ENCODE measurements around the gene CYP11A1.

The CYP11A1 gene

DNA sequence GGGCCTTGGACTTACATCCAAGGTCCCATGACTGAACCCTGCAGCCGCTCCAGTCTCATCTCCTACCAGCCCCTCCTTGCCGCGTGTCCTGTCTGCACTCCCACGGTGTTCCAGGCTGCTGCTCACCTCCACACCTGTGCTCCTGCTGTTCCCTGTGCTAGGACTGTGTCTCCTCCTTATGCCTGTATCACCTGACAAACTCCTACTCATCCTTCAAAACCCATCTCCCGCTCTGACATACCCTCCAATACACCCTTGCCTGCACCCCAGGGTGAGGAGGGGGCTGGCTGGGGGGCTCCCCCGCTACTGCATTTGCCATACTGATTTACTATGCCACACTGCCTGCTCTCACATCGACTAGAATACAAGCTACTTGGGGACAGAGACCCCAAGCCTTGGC, 53.6 kb downstream of the CYP11A1 start:
- H3K36me3 ChIP-seq (ENCODE audit: control insufficient read depth, insufficient read depth, low read length) = no peaks in the 10 kb centered on the region
- no peaks in the 10 kb centered on the region for H3K9me3 ChIP-seq (ENCODE audit: control insufficient read depth, low read length)
- 87 to 90% methylated on average over 7 of the region's 7 CpGs for WGBS, 2 experiments
- H3K27ac ChIP-seq (ENCODE audit: insufficient read depth, low read depth, low read length, poor library complexity, severe bottlenecking) = no peak overlapping the region
- peaks cover 26% of the 10 kb centered on the region for H3K4me1 ChIP-seq (ENCODE audit: control insufficient read depth, insufficient read depth, low read length)
- H3K27me3 ChIP-seq (ENCODE audit: control insufficient read depth, insufficient read depth, low read length, poor library complexity, severe bottlenecking) = no peaks in the 10 kb centered on the region
- no peak overlapping the region for H3K4me3 ChIP-seq (ENCODE audit: insufficient read depth, low read depth, low read length)

DNA sequence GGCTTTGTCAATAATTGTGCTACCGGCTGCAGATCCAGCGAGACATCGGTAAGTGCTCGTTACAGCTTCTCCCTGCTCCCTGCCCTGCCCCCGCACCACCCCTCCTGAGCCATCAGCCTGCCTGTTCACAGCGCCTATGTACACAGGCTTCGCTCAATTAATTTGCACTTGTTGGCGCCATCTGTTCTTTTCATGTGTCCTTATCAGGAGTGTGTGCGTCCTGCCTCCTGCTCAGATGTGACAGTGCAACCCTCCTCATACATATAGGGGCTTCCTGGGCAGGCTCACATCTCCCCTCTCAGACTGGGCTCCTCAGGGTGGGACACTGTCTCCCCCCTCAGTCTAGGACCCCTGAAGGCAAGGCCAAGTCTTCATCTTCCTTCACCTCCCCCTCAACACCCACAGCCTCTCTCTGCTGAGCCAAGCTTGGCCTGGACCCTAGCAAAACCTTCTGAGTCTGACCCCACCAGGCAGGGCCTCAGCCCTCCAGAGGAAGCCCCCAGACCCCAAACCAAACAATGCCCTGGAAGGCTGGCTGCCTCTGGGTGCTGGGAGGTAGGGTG, 54.9 kb downstream of the CYP11A1 start:
- no peak overlapping the region for H3K4me3 ChIP-seq (ENCODE audit: insufficient read depth, low read depth, low read length)
- no peaks in the 10 kb centered on the region for H3K36me3 ChIP-seq (ENCODE audit: control insufficient read depth, insufficient read depth, low read length)
- 91 to 92% methylated on average over 9 of the region's 9 CpGs for WGBS, 2 experiments
- H3K27ac ChIP-seq (ENCODE audit: insufficient read depth, low read depth, low read length, poor library complexity, severe bottlenecking) = no peak overlapping the region
- H3K9me3 ChIP-seq (ENCODE audit: control insufficient read depth, low read length) = no peaks in the 10 kb centered on the region
- no peaks in the 10 kb centered on the region for H3K27me3 ChIP-seq (ENCODE audit: control insufficient read depth, insufficient read depth, low read length, poor library complexity, severe bottlenecking)
- H3K4me1 ChIP-seq (ENCODE audit: control insufficient read depth, insufficient read depth, low read length) = peaks cover 28% of the 10 kb centered on the region

DNA sequence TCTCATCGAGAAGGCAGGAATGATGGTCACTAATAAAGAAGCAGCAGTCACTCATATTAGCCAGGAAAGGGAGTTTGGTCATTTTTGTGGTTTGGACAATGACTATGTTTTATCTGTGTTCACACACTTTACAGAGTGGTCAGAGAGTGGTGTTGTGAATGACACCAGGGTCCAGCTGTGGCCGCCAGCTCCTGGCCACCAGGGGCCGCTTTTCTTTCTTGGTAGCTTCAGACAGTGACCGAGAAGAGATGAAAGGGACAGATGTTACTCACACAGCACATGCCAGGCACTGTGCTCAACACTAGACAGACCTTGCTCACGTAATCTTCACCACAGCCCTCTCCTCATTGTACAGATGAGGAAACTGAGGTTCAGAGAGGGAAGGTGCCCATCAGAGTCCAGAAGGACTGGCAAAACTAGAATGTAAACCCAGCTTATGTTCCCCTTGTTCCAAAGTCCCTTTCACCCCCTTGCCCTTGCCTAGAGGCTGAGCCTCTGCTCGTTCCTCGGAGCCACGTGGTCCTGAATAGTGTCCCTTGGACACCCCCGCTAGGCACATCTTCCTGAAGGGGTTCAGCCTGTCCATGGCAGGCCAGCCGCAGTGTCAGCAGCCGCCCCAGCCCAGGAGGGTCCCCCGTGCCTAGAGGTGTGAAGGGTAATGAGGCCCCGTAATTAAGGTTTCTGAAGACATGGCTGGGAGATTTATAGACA, 55.6 kb downstream of the CYP11A1 start:
- peaks cover 32% of the 10 kb centered on the region for H3K4me1 ChIP-seq (ENCODE audit: control insufficient read depth, insufficient read depth, low read length)
- no peaks in the 10 kb centered on the region for H3K27me3 ChIP-seq (ENCODE audit: control insufficient read depth, insufficient read depth, low read length, poor library complexity, severe bottlenecking)
- no peak overlapping the region for H3K27ac ChIP-seq (ENCODE audit: insufficient read depth, low read depth, low read length, poor library complexity, severe bottlenecking)
- H3K4me3 ChIP-seq (ENCODE audit: insufficient read depth, low read depth, low read length) = no peak overlapping the region
- no peaks in the 10 kb centered on the region for H3K36me3 ChIP-seq (ENCODE audit: control insufficient read depth, insufficient read depth, low read length)
- no peaks in the 10 kb centered on the region for H3K9me3 ChIP-seq (ENCODE audit: control insufficient read depth, low read length)
- 62 to 67% methylated on average over 13 of the region's 13 CpGs for WGBS, 2 experiments

DNA sequence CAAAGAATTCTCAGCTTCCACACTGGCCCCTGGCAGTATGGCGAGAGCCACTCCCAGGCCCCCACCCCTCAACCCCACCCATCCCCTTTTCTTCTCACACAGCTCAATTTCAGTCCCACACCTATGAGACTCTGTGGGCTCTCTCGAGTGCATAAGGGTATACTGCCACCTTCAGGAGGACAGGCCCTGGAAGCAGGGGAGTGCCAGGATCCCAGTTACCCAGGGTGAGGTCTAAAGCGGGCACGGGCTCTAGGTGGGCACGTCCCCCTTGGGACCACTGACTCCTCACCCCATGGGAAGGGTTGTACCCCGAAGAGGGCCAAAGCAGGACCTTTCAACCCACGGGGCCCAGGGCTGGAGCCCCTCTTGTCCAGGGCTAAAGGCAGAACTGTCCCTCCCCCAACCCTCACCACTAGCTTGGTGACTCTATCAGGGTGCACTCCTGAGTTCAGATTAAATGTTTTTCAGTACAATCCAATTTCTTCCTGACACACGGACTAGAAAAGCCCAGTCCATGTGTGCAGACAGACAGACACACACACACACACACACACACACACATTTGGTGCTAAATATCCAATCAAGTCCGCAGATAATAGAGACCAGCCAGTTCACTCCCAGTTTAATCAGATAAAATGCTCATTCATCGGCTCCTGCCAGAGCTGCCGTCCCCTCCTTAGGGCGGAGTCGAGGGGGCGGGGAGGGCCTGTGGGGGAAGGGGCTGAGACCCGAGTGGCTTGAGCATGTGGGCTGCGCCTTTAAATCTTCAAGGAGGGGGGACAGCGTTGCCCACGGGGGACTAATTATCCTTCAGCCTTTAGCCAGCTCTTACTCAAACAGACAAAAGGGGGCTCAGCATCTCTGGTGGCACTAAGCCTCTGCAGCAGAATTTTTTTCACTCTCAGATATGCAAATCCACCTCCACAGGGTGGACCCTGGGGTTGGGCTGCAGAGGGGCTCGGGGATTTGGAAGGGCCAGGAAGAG, 59.3 kb downstream of the CYP11A1 start:
- Histone ChIP-seq H3K27ac (ENCODE audit: insufficient read depth, low read depth, low read length, poor library complexity, severe bottlenecking) (no peak overlapping the region), H3K27me3 (ENCODE audit: control insufficient read depth, insufficient read depth, low read length, poor library complexity, severe bottlenecking) (peaks cover 3% of the 10 kb centered on the region)

DNA sequence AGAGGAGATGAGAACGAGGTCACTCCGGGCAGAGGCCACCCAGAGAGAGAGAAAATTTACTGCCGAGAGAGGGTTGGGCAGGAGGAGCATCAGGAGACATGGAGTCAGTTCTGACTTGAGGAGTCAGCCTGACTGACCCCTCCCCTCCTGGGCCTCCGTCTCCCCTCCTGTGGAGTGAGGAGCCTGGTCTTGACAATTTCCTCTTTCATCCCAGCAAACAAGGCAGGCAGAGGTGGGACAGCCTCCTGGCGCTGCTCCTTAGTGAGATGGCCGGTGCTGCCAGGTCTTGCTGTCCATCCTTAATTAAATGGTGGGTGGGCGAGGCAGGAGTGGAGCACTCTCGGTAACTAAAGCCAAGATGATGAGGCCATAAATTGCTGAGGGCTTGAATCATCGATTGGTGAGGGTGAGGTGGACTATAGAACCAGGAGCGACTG, 60.6 kb downstream of the CYP11A1 start:
- H3K36me3 ChIP-seq (ENCODE audit: control insufficient read depth, insufficient read depth, low read length) = no peaks in the 10 kb centered on the region
- H3K9me3 ChIP-seq (ENCODE audit: control insufficient read depth, low read length) = no peaks in the 10 kb centered on the region
- H3K27ac ChIP-seq (ENCODE audit: insufficient read depth, low read depth, low read length, poor library complexity, severe bottlenecking) = no peak overlapping the region
- H3K4me1 ChIP-seq (ENCODE audit: control insufficient read depth, insufficient read depth, low read length) = peaks cover 68% of the 10 kb centered on the region
- WGBS, 2 experiments = 29 to 31% methylated on average over 10 of the region's 10 CpGs
- no peak overlapping the region for H3K4me3 ChIP-seq (ENCODE audit: insufficient read depth, low read depth, low read length)
- peaks cover 4% of the 10 kb centered on the region for H3K27me3 ChIP-seq (ENCODE audit: control insufficient read depth, insufficient read depth, low read length, poor library complexity, severe bottlenecking)

More for the DNA sequence above, 59.3 kb downstream of the CYP11A1 start:
- WGBS, 2 experiments = 13 to 15% methylated on average over 19 of the region's 19 CpGs
- H3K36me3 ChIP-seq (ENCODE audit: control insufficient read depth, insufficient read depth, low read length) = no peaks in the 10 kb centered on the region
- no peaks in the 10 kb centered on the region for H3K9me3 ChIP-seq (ENCODE audit: control insufficient read depth, low read length)
- H3K4me3 ChIP-seq (ENCODE audit: insufficient read depth, low read depth, low read length) = no peak overlapping the region
- peaks cover 56% of the 10 kb centered on the region for H3K4me1 ChIP-seq (ENCODE audit: control insufficient read depth, insufficient read depth, low read length)

DNA sequence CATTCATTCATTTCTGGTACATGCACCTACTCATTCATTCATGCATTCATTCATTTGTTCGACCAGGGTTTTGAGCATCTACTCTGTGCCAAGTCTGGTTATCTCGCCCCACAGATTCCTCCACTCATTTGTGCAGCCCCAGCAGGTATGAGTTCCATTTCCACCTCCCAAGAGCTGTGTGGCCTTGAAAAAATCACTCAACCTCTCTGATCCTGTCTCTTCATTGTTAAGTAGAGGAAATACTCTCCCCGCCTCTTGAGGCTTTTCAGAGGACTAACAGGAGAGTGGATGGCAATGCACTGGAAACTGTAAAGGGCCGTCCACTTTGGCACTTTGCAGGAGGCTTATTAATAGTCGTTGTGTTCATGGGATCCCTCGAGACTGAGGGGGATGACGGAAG, 61.8 kb downstream of the CYP11A1 start:
- peaks cover 14% of the 10 kb centered on the region for H3K27me3 ChIP-seq (ENCODE audit: control insufficient read depth, insufficient read depth, low read length, poor library complexity, severe bottlenecking)
- H3K4me1 ChIP-seq (ENCODE audit: control insufficient read depth, insufficient read depth, low read length) = peaks cover 71% of the 10 kb centered on the region
- H3K27ac ChIP-seq (ENCODE audit: insufficient read depth, low read depth, low read length, poor library complexity, severe bottlenecking) = no peak overlapping the region

DNA sequence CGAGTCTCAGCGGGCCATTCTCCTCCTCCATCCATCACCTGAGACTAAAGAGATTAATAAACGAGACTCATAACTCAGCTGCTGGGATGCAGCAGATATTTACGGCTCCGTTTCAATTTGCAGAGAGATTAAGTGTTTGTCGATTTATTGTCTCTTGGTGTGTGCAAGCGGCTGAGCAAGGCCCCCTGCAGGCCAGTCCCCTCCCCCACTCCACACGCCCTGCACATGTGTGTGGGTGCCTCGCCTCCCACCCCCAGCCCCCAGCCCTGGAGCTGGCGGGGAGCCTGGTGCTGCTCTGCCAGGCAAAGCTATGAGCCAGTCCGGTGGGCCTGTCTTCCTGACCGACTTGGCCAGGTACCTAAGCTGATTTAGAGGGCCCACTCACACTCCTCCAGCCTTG, 63.0 kb downstream of the CYP11A1 start:
- Histone ChIP-seq H3K9me3 (ENCODE audit: control insufficient read depth, low read length) (no peaks in the 10 kb centered on the region), H3K4me3 (ENCODE audit: insufficient read depth, low read depth, low read length) (no peak overlapping the region), H3K27me3 (ENCODE audit: control insufficient read depth, insufficient read depth, low read length, poor library complexity, severe bottlenecking) (peaks cover 27% of the 10 kb centered on the region), H3K27ac (ENCODE audit: insufficient read depth, low read depth, low read length, poor library complexity, severe bottlenecking) (no peak overlapping the region), H3K4me1 (ENCODE audit: control insufficient read depth, insufficient read depth, low read length) (peaks cover 74% of the 10 kb centered on the region), H3K36me3 (ENCODE audit: control insufficient read depth, insufficient read depth, low read length) (no peaks in the 10 kb centered on the region)
- WGBS, 2 experiments = 57 to 59% methylated on average over 12 of the region's 12 CpGs

More for the DNA sequence above, 61.8 kb downstream of the CYP11A1 start:
- Histone ChIP-seq H3K9me3 (ENCODE audit: control insufficient read depth, low read length) (no peaks in the 10 kb centered on the region), H3K36me3 (ENCODE audit: control insufficient read depth, insufficient read depth, low read length) (no peaks in the 10 kb centered on the region), H3K4me3 (ENCODE audit: insufficient read depth, low read depth, low read length) (no peak overlapping the region)
- whole genome bisulfite sequencing, 2 experiments = 93% methylated on average over 7 of the region's 7 CpGs

DNA sequence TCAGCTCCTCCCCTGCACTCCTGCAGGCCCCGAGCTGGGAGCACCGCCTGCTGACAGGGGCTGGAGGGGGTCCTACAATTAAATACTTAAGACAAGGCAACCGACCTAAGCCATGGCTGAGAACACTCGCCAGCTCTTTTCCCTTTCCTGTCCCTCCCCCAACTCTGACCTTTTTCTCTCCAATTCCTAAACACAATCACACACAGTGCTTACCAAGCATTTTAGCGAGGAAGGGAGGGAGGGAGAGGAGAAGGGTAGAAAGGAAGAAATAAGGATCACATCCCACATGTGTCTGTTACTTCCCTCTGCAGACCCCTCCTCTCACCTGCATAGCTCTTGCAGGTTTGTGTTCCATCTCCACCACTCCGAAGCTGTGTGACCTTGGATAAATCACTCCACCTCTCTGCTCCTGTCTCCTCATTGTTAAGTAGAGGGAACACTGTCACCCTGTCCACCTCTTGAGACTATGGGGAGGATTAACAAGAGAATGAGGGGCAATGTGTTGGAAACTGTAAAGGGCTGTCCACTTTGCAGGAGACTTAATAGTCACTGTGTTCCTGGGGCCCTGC, 63.6 kb downstream of the CYP11A1 start:
- Histone ChIP-seq H3K36me3 (ENCODE audit: control insufficient read depth, insufficient read depth, low read length) (no peaks in the 10 kb centered on the region), H3K9me3 (ENCODE audit: control insufficient read depth, low read length) (no peaks in the 10 kb centered on the region), H3K4me1 (ENCODE audit: control insufficient read depth, insufficient read depth, low read length) (peaks cover 70% of the 10 kb centered on the region), H3K27me3 (ENCODE audit: control insufficient read depth, insufficient read depth, low read length, poor library complexity, severe bottlenecking) (peaks cover 31% of the 10 kb centered on the region), H3K4me3 (ENCODE audit: insufficient read depth, low read depth, low read length) (no peak overlapping the region), H3K27ac (ENCODE audit: insufficient read depth, low read depth, low read length, poor library complexity, severe bottlenecking) (no peak overlapping the region)
- 34 to 39% methylated on average over 5 of the region's 6 CpGs for WGBS, 2 experiments

DNA sequence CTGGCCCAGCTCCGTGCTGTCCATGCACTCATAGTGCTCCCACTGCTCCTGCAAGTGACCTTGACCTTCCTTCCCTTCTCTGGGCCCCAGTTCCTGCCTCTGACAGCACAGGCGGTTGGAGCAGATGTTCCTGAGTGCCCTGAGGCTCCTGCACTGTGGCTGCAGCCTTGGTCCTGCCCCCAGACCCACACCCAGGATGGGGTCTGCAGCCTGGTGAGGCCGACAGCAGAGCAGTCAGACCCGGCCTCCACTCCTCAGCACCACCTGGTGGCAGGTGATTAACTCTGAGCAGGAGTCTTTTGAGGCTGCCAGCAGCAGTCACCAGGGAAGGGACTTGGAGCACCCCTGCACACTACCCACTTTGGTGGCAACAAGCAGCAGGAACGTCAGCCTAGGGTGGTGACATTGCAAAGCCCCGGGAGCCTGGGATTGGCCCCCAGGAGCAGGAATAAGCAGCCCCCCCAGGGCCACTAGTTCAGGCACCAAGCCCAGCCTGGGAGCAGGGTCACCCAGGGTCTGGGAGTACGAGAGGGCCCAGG, 64.6 kb downstream of the CYP11A1 start:
- WGBS, 2 experiments = 27 to 31% methylated on average over 7 of the region's 7 CpGs
- Histone ChIP-seq H3K27ac (ENCODE audit: insufficient read depth, low read depth, low read length, poor library complexity, severe bottlenecking) (no peak overlapping the region), H3K36me3 (ENCODE audit: control insufficient read depth, insufficient read depth, low read length) (no peaks in the 10 kb centered on the region), H3K9me3 (ENCODE audit: control insufficient read depth, low read length) (no peaks in the 10 kb centered on the region), H3K4me3 (ENCODE audit: insufficient read depth, low read depth, low read length) (no peak overlapping the region), H3K4me1 (ENCODE audit: control insufficient read depth, insufficient read depth, low read length) (peaks cover 62% of the 10 kb centered on the region), H3K27me3 (ENCODE audit: control insufficient read depth, insufficient read depth, low read length, poor library complexity, severe bottlenecking) (peaks cover 31% of the 10 kb centered on the region)
